Brain pericyte (primary cell): Measurements from ENCODE around the gene PSRC1.

ENCODE experiments used
- DNase-seq: peaks from one replicate; pipeline ENCODE4 v3.0.0-alpha.2; 2012; ENCODE audit warnings: low read depth, low spot score

Gene PSRC1

GRCh38 chr1:109258481-109259466 lies 24.2 kb downstream of the PSRC1 start:
- DNase-seq, result no peak

- DNase-seq, result no peak
Measured at GRCh38 chr1:109257682-109258421, 25.1 kb downstream of the PSRC1 start.

GRCh38 chr1:109256971-109257681 lies 25.8 kb downstream of the PSRC1 start:
- DNase-seq, result no peak

- no peak for DNase-seq
Measured at GRCh38 chr1:109256085-109256484, 26.9 kb downstream of the PSRC1 start.

- no peak for DNase-seq
Measured at GRCh38 chr1:109255678-109256077, 27.3 kb downstream of the PSRC1 start.

DNA sequence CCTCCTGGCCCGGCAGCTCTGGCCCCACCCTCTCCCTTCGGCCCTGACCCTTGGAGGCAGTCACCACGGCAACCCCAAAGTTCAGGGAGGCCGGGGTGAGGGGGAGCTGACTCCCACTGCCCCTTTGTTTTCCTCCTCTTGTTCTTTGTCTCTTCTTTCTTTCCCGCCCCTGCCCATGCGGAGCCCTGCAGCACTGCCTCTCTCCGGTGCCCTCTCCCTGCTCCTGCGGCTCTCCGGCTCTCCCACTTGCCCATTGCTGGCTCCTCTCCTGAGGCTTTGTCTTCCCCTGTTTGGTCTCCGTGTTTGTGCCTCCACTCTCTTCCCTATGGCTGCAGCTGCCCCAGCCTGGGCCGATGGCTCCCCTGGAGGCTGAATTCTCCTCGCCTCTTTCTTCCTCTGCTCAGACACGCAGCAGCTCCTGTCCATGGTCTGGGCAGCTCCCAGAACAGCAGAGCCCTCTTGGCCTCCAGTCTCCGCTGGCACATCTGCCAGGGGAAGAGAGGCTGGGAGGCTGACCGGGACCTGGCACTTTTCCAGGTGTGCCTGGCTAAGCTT lies 27.8 kb downstream of the PSRC1 start:
- DNase-seq, result no peak

GRCh38 chr1:109254621-109255096 lies 28.3 kb downstream of the PSRC1 start:
- DNase-seq, result no peak

GRCh38 chr1:109253803-109254620 lies 28.9 kb downstream of the PSRC1 start:
- DNase-seq, result no peak

- DNase-seq, result no peak
Measured at GRCh38 chr1:109252893-109253802, 29.8 kb downstream of the PSRC1 start.

GRCh38 chr1:109252167-109252892 lies 30.6 kb downstream of the PSRC1 start:
- DNase-seq, result no peak

DNA sequence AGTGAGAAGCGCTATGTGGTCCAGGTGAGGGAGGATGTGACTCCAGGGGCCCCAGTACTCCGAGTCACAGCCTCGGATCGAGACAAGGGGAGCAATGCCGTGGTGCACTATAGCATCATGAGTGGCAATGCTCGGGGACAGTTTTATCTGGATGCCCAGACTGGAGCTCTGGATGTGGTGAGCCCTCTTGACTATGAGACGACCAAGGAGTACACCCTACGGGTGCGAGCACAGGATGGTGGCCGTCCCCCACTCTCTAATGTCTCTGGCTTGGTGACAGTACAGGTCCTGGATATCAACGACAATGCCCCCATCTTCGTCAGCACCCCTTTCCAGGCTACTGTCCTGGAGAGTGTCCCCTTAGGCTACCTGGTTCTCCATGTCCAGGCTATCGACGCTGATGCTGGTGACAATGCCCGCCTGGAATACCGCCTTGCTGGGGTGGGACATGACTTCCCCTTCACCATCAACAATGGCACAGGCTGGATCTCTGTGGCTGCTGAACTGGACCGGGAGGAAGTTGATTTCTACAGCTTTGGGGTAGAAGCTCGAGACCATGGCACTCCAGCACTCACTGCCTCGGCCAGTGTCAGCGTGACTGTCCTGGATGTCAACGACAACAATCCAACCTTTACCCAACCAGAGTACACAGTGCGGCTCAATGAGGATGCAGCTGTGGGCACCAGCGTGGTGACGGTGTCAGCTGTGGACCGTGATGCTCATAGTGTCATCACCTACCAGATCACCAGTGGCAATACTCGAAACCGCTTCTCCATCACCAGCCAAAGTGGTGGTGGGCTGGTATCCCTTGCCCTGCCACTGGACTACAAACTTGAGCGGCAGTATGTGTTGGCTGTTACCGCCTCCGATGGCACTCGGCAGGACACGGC lies 31.4 kb downstream of the PSRC1 start:
- no peak for DNase-seq

- DNase-seq, result no peak
Measured at GRCh38 chr1:109250454-109251276, 32.3 kb downstream of the PSRC1 start.

DNA sequence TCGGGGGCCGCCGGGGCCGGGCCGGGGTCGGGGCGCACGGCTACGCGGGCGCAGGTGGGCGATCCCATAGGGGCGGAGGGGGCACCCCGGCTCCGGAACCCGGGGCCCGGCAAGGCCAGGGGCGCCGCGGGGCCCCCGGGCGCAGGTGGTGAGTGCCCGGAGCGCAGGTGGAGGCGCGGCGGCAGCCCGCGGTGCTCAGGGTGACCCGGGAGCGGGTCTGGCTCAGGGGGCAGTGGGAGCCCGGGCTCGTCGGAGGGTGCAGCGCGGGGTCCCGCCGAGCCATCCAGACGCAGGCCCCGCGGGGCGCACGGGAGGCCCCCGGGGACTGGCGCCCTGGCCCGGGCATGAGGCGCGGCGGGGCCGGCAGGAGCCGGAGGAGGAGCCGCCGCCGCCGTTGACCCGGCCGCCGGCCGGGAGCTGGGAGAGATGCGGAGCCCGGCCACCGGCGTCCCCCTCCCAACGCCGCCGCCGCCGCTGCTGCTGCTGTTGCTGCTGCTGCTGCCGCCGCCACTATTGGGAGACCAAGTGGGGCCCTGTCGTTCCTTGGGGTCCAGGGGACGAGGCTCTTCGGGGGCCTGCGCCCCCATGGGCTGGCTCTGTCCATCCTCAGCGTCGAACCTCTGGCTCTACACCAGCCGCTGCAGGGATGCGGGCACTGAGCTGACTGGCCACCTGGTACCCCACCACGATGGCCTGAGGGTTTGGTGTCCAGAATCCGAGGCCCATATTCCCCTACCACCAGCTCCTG lies 33.1 kb downstream of the PSRC1 start:
- no peak for DNase-seq

GRCh38 chr1:109248797-109249629 lies 33.9 kb downstream of the PSRC1 start, which contains the start of gene CELSR2:
Gene CELSR2, plus strand, starts transcription at chr1:109249539. Its CDS starts 541 bp downstream, at chr1:109250080.
- no peak for DNase-seq

GRCh38 chr1:109248444-109248796 lies 34.5 kb downstream of the PSRC1 start:
- no peak for DNase-seq
